Adipocyte (in vitro differentiated cells): Measurements from ENCODE around the gene TXNDC5.
"Not testable (repeated sequence)": the region's sequence is repeated elsewhere in the genome, so short reads cannot be mapped to it uniquely, and the experiment has no call there.

Experiments
- DNase-seq: peaks from one replicate; pipeline ENCODE4 v3.0.0-alpha.2; 2015; ENCODE audit warnings: low read depth
- H3K27me3 ChIP-seq: replicated peaks from 2 replicates; pipeline ENCODE4 v1.7.0; 2013; ENCODE audit warnings: mild to moderate bottlenecking, low read length, moderate library complexity; ENCODE audit not compliant: control insufficient read depth, insufficient read depth
- H3K36me3 ChIP-seq: 2 replicates; pipeline ENCODE4 v1.7.0; 2013; ENCODE audit warnings: low read length, mild to moderate bottlenecking, moderate library complexity; ENCODE audit not compliant: control insufficient read depth, insufficient read depth, severe bottlenecking
- H3K4me1 ChIP-seq: 2 replicates; pipeline ENCODE4 v1.7.0; 2013; ENCODE audit warnings: mild to moderate bottlenecking, low read length, moderate library complexity; ENCODE audit not compliant: control insufficient read depth, insufficient read depth
- H3K4me3 ChIP-seq: 2 replicates; pipeline ENCODE4 v1.7.0; 2013; ENCODE audit warnings: mild to moderate bottlenecking, low read length, moderate library complexity
- H3K9ac ChIP-seq: 2 replicates; pipeline ENCODE4 v1.7.0; 2013; ENCODE audit warnings: mild to moderate bottlenecking, low read length, moderate library complexity
- H3K9me3 ChIP-seq: 2 replicates; pipeline ENCODE4 v1.7.0; 2013; ENCODE audit warnings: mild to moderate bottlenecking, low read length, moderate library complexity; ENCODE audit not compliant: control insufficient read depth

TXNDC5 gene

GRCh38 chr6:7902221-7902620 is 8.4 kb downstream of the TXNDC5 start:
- peaks cover 76% of the 10 kb centered on the region for H3K36me3 ChIP-seq

GRCh38 chr6:7901780-7902179 is 8.8 kb downstream of the TXNDC5 start:
- Histone ChIP-seq H3K36me3 (peaks cover 80% of the 10 kb centered on the region), H3K27me3 (no peaks in the 10 kb centered on the region), H3K9ac (no peak overlapping the region)

More at GRCh38 chr6:7902221-7902620, 8.4 kb downstream of the TXNDC5 start:
- H3K9ac ChIP-seq: no peak overlapping the region
- H3K27me3 ChIP-seq: no peaks in the 10 kb centered on the region
- no peaks in the 10 kb centered on the region for H3K9me3 ChIP-seq
- H3K4me1 ChIP-seq: peaks cover 12% of the 10 kb centered on the region
- H3K4me3 ChIP-seq: no peak overlapping the region
- no peak for DNase-seq

DNA sequence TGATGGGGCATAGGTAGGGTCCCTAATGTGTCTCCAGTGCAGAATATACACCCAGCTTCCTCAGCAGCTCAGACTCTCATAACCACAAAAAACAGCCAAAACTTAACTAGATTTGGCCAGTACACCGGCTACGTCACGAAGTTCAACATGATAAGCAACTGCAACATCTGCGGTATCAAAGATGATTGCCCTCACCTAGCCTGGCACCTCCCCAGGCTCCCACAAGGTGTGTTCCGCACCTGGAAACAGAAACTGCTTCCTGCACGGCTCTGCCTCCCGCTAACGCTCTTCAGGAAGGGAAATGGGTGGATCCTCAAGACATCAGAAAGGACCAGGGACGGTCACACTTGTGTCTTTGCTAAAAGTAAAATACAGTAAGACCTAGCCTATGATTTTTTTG is 9.5 kb downstream of the TXNDC5 start:
- no peaks in the 10 kb centered on the region for H3K27me3 ChIP-seq
- H3K4me1 ChIP-seq: peaks cover 12% of the 10 kb centered on the region
- H3K4me3 ChIP-seq: no peak overlapping the region
- H3K9me3 ChIP-seq: no peaks in the 10 kb centered on the region
- DNase-seq: no peak
- H3K36me3 ChIP-seq: peaks cover 87% of the 10 kb centered on the region
- no peak overlapping the region for H3K9ac ChIP-seq

More at GRCh38 chr6:7901780-7902179, 8.8 kb downstream of the TXNDC5 start:
- H3K9me3 ChIP-seq: no peaks in the 10 kb centered on the region
- DNase-seq: no peak
- H3K4me3 ChIP-seq: no peak overlapping the region
- H3K4me1 ChIP-seq: peaks cover 12% of the 10 kb centered on the region

- Histone ChIP-seq H3K9ac (no peak overlapping the region), H3K27me3 (no peaks in the 10 kb centered on the region), H3K4me3 (no peak overlapping the region), H3K9me3 (no peaks in the 10 kb centered on the region), H3K4me1 (peaks cover 9% of the 10 kb centered on the region), H3K36me3 (peaks cover 92% of the 10 kb centered on the region)
- no peak for DNase-seq
Measured at GRCh38 chr6:7900621-7901020, 10.0 kb downstream of the TXNDC5 start.

DNA sequence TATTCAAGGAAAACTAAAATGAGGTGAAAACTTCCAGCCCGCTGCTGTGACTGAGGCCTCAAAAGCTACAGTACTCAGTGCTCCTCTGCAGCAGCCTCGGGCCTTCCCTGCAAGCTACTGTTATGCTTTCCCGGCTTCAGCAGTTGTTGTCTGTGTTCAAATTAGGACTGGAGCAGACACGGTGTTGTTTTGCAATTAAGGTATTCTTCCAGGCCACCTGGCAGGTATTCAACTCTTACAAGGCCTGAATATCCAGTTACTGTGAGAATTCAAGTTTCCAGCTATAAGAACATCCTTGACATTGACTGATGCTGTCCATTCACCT is 10.7 kb downstream of the TXNDC5 start:
- Histone ChIP-seq H3K27me3 (no peaks in the 10 kb centered on the region), H3K36me3 (peaks cover 99% of the 10 kb centered on the region), H3K9me3 (no peaks in the 10 kb centered on the region), H3K4me1 (peaks cover 2% of the 10 kb centered on the region), H3K9ac (no peak overlapping the region), H3K4me3 (no peak overlapping the region)
- no peak for DNase-seq

DNA sequence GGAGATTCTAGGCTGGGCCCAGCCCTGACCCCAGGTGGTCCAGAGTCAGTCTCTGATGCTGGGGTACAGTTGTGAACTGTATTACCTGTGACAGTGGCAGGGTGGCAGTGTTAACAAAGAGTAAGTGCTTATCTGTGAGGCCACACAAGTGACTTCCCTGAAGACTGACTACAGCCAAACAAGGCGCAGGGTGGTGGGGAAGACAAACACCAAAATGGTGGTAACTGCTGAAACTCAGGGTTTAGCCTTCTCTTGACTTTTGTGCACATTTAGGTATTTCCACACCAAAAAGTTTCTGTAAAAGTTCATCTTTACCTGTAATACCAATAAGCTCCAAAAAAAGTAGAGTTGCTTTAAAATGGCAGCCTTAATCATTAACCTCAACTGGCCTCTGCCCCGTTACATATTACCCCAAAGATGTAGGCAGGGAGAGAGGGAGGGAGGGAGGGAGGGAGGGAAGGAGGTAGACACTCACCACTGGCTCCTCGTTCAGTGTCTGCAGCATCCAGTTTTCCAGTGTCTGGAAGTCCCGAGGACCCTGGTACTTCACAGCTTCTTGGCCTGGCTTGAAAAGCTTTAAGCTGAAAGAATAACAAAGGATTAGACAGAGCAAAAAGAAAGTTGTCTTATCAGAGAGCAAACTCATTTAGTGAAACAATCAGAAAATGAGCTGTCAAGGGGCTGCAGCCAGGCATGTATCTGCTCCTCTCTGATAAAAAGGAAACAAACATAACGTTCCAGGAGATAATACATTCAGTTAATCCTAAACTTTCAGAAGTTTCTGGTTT is 11.3 kb downstream of the TXNDC5 start:
- Histone ChIP-seq H3K27me3 (no peaks in the 10 kb centered on the region), H3K9ac (no peak overlapping the region), H3K36me3 (peaks cover 99% of the 10 kb centered on the region), H3K4me1 (no peaks in the 10 kb centered on the region), H3K4me3 (no peak overlapping the region), H3K9me3 (no peaks in the 10 kb centered on the region)
- no peak for DNase-seq

DNA sequence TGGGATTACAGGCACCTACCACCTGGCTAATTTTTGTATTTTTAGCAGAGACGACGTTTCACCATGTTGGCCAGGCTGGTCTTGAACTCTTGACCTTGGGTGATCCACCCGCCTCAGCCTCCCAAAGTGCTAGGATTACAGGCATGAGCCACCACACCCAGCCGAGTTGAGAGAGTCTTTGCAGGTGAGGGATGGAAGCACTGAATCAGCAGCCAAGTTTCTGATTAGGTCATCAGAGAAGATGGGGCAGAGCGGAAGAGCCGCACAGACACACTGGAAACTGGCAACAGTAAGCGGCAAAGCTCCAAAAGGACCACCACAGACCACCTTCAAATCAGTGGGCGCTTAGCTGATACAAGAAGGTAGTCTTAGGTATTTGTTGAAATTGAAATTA is 12.4 kb downstream of the TXNDC5 start:
- H3K4me1 ChIP-seq, DNase-seq, H3K9me3 ChIP-seq, H3K9ac ChIP-seq, H3K4me3 ChIP-seq, H3K27me3 ChIP-seq: not testable (repeated sequence)
- H3K36me3 ChIP-seq: peaks cover 99% of the 10 kb centered on the region

GRCh38 chr6:7897461-7898192 is 13.0 kb downstream of the TXNDC5 start:
- H3K27me3 ChIP-seq: no peaks in the 10 kb centered on the region
- H3K36me3 ChIP-seq: peaks cover 99% of the 10 kb centered on the region
- no peak for DNase-seq

GRCh38 chr6:7896465-7896987 is 14.1 kb downstream of the TXNDC5 start:
- H3K4me3 ChIP-seq: no peak overlapping the region
- H3K9ac ChIP-seq: no peak overlapping the region
- no peaks in the 10 kb centered on the region for H3K9me3 ChIP-seq
- H3K27me3 ChIP-seq: no peaks in the 10 kb centered on the region
- no peaks in the 10 kb centered on the region for H3K4me1 ChIP-seq
- no peak for DNase-seq
- peaks cover 99% of the 10 kb centered on the region for H3K36me3 ChIP-seq

More at GRCh38 chr6:7897461-7898192, 13.0 kb downstream of the TXNDC5 start:
- no peak overlapping the region for H3K9ac ChIP-seq
- no peak overlapping the region for H3K4me3 ChIP-seq
- no peaks in the 10 kb centered on the region for H3K9me3 ChIP-seq
- H3K4me1 ChIP-seq: no peaks in the 10 kb centered on the region

- Histone ChIP-seq H3K9me3 (no peaks in the 10 kb centered on the region), H3K4me1 (no peaks in the 10 kb centered on the region), H3K27me3 (no peaks in the 10 kb centered on the region), H3K4me3 (no peak overlapping the region), H3K9ac (no peak overlapping the region), H3K36me3 (peaks cover 99% of the 10 kb centered on the region)
- DNase-seq: no peak
Measured at GRCh38 chr6:7895125-7895423, 15.5 kb downstream of the TXNDC5 start.

DNA sequence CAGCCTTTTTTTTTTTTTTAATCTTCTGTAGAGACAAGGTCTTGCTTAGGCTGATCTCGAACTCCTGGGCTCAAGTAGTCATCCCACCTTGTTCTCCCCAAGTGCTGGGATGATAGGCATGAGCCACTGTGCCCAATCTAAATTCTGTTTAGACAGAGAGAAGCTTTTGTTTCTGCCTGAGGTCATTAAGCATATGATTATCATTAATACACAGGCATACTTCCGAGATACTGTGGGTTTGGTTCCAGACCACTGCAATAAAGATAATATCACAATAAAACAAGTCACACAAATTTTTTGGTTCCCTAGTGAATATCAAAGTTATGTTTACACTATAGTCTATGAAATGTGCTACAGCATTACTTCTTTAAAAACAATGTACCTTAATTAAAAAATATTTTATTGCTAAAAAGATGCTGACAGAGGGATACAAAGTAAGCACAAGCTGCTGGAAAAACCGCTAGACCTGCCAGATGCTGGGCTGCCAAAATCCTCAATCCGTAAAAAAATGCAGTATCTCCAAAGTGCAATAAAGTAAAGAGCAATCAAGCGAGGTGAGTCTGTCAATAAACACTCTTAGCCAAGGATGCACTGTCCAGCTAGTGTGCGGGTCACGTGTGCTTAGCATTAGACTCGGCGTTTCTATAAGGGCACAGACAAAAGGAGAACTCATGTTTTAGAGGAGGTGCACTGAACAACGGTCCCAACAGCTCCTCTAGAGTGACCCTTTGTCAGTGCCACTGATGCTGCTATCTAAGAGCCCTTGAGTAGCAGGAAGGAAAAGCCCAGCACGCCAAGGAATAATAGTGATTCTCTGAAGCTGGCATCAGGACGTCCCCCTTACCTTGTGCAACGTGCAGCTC is 16.1 kb downstream of the TXNDC5 start:
- Histone ChIP-seq H3K9me3 (no peaks in the 10 kb centered on the region), H3K4me1 (no peaks in the 10 kb centered on the region), H3K4me3 (no peak overlapping the region), H3K9ac (no peak overlapping the region), H3K27me3 (no peaks in the 10 kb centered on the region), H3K36me3 (peaks cover 99% of the 10 kb centered on the region)
- no peak for DNase-seq
